ENCODE measurements around the gene OR12D3. TPM values are rescaled to one million over a fixed set of nuclear protein-coding genes. Genes with fewer than 3 reads are reported as not detected.
"Not testable (repeated sequence)": the region's sequence is repeated elsewhere in the genome, so short reads cannot be mapped to it uniquely, and the experiment has no call there.

The OR12D3 gene
- total and polyA plus RNA-seq, 9 donors, result not detected

- no peak overlapping the region for H3K27ac ChIP-seq
- DNase-seq, result no peak
- H3K36me3 ChIP-seq, result no peaks in the 10 kb centered on the region
- no peaks in the 10 kb centered on the region for H3K9me3 ChIP-seq
- 56 to 63% (median 58%) methylated on average over 4 of the region's 4 CpGs for WGBS, 3 donors
- no peaks in the 10 kb centered on the region for H3K27me3 ChIP-seq
- intact Hi-C loops (cut with DNase I), result no loop called here
- no peak for TF ChIP-seq EP300 (IDR thresholded peaks at IDR 0.05)
- H3K4me3 ChIP-seq, result no peak overlapping the region
- H3K4me1 ChIP-seq (ENCODE audit: insufficient read depth), result no peaks in the 10 kb centered on the region
Observed at GRCh38 chr6:29388533-29388932, 13.4 kb upstream of the OR12D3 start.

- DNase-seq, result no peak
- no peak overlapping the region for H3K27ac ChIP-seq
- H3K27me3 ChIP-seq, result no peaks in the 10 kb centered on the region
- H3K4me3 ChIP-seq, result no peak overlapping the region
- no peaks in the 10 kb centered on the region for H3K9me3 ChIP-seq
- no peaks in the 10 kb centered on the region for H3K36me3 ChIP-seq
- intact Hi-C loops (cut with DNase I), result no loop called here
- no peaks in the 10 kb centered on the region for H3K4me1 ChIP-seq (ENCODE audit: insufficient read depth)
- no peak for TF ChIP-seq CTCF (IDR thresholded peaks at IDR 0.05)
- TF ChIP-seq POLR2A (IDR thresholded peaks at IDR 0.05), result no peak
- no peak for TF ChIP-seq EP300 (IDR thresholded peaks at IDR 0.05)
Observed at GRCh38 chr6:29376003-29376402, 912 bp upstream of the OR12D3 start.

GRCh38 chr6:29368765-29369164 lies 6.3 kb downstream of the OR12D3 start, which contains the start of gene OR5V1:
TSS of gene OR5V1 (minus strand) at chr6:29368865. CDS start at chr6:29356195, 12,670 bp downstream.
- 75 to 85% (median 76%) methylated on average over 3 of the region's 3 CpGs for WGBS, 3 donors
- TF ChIP-seq POLR2A (IDR thresholded peaks at IDR 0.05) (no peak), CTCF (IDR thresholded peaks at IDR 0.05) (no peak), EP300 (IDR thresholded peaks at IDR 0.05) (no peak)
- H3K4me1 ChIP-seq (ENCODE audit: insufficient read depth), result no peaks in the 10 kb centered on the region
- H3K9me3 ChIP-seq, result no peaks in the 10 kb centered on the region
- no peak within 1 kb of the TSS for H3K4me3 ChIP-seq
- H3K27me3 ChIP-seq, result no peaks in the 10 kb centered on the region
- no peaks in the 10 kb centered on the region for H3K36me3 ChIP-seq
- no peak within 1 kb of the TSS for H3K27ac ChIP-seq
- no peak for DNase-seq
- intact Hi-C loops (cut with DNase I), result no loop called here

- no peaks in the 10 kb centered on the region for H3K36me3 ChIP-seq
- H3K9me3 ChIP-seq, result no peaks in the 10 kb centered on the region
- 39 to 62% (median 53%) methylated on average over 1 of the region's 1 CpG for WGBS, 3 donors
- H3K27me3 ChIP-seq, result no peaks in the 10 kb centered on the region
- DNase-seq, result no peak
- no peak overlapping the region for H3K27ac ChIP-seq
- intact Hi-C loops (cut with DNase I), result no loop called here
- TF ChIP-seq POLR2A (IDR thresholded peaks at IDR 0.05) (no peak), EP300 (IDR thresholded peaks at IDR 0.05) (no peak), CTCF (IDR thresholded peaks at IDR 0.05) (no peak)
- no peaks in the 10 kb centered on the region for H3K4me1 ChIP-seq (ENCODE audit: insufficient read depth)
- H3K4me3 ChIP-seq, result no peak overlapping the region
Observed at GRCh38 chr6:29355603-29356002, 19.5 kb downstream of the OR12D3 start.

DNA sequence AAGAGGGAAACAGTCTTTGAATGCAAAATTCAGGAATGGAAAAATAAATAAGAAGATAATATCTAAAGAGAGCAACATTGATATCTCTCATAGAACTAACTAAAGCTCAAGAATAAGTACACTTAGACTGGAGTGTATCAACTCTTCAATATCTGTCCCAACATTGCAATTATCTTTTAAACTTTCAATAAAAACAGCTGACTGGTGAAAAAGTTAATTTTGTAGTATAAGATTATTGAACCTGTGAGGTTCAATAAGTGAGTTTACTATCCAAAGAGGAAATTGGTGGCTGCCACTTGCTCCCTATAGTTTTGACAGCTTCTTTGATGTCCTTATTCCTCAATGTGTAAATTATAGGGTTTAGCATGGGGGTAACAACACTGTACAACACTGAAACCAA lies 20.1 kb downstream of the OR12D3 start:
- Histone ChIP-seq H3K27ac (no peak overlapping the region), H3K4me1 (ENCODE audit: insufficient read depth) (no peaks in the 10 kb centered on the region), H3K4me3 (no peak overlapping the region), H3K27me3 (no peaks in the 10 kb centered on the region), H3K9me3 (no peaks in the 10 kb centered on the region), H3K36me3 (no peaks in the 10 kb centered on the region)
- intact Hi-C loops (cut with DNase I), result no loop called here
- no peak for DNase-seq
- no peak for TF ChIP-seq CTCF (IDR thresholded peaks at IDR 0.05)
- no peak for TF ChIP-seq POLR2A (IDR thresholded peaks at IDR 0.05)
- TF ChIP-seq EP300 (IDR thresholded peaks at IDR 0.05), result no peak

GRCh38 chr6:29349348-29349747 lies 25.7 kb downstream of the OR12D3 start:
- WGBS, 3 donors, result 88 to 94% (median 89%) methylated on average over 3 of the region's 3 CpGs
- H3K27ac ChIP-seq; intact Hi-C loops (cut with DNase I); H3K9me3 ChIP-seq; DNase-seq; H3K36me3 ChIP-seq; H3K4me1 ChIP-seq (ENCODE audit: insufficient read depth); H3K4me3 ChIP-seq; H3K27me3 ChIP-seq: not testable (repeated sequence)
